HepG2 (cell line): Measurements from ENCODE around the gene RGS14. TPM values are rescaled to one million over a fixed set of nuclear protein-coding genes. Genes with fewer than 3 reads are reported as not detected.

Experiments used
- ATAD3A ChIP-seq: sonication (generic); formaldehyde crosslinking; IDR thresholded peaks from 2 replicates; pipeline ENCODE4 v1.4.0; 2020; ENCODE audit warnings: missing genetic modification reagents
- ATM ChIP-seq: fragments of 450-650 bp; IDR thresholded peaks from 2 replicates; pipeline ENCODE4 v1.7.1; 2017; ENCODE audit warnings: mild to moderate bottlenecking, borderline replicate concordance
- CCAR2 ChIP-seq: fragments of 200-400 bp; formaldehyde crosslinking; optimal IDR thresholded peaks from 2 replicates; pipeline ENCODE3; 2018; ENCODE audit warnings: low read depth, mild to moderate bottlenecking, low read length, moderate library complexity
- FOXP4 ChIP-seq: sonication (generic); formaldehyde crosslinking; IDR thresholded peaks from 2 replicates; pipeline ENCODE4 v1.4.0; 2020; ENCODE audit warnings: missing genetic modification reagents
- JUNB ChIP-seq: sonication (generic); formaldehyde crosslinking; IDR thresholded peaks from 2 replicates; pipeline ENCODE4 v1.8.0; 2022; ENCODE audit warnings: missing genetic modification reagents, mild to moderate bottlenecking, borderline replicate concordance
- KDM2A ChIP-seq: sonication (generic); formaldehyde crosslinking; IDR thresholded peaks from 2 replicates; pipeline ENCODE4 v1.4.0; 2020; ENCODE audit warnings: low read depth, missing genetic modification reagents, borderline replicate concordance
- MATR3 ChIP-seq: sonication (generic); formaldehyde crosslinking; IDR thresholded peaks from 2 replicates; pipeline ENCODE4 v1.4.0; 2020; ENCODE audit warnings: missing genetic modification reagents
- MBNL3 ChIP-seq: fragments of 250-450 bp; sonication (Bioruptor Pico); conservative IDR thresholded peaks from 2 replicates; pipeline ENCODE4 v1.8.0; 2022; ENCODE audit warnings: mild to moderate bottlenecking, inconsistent platforms
- MIER2 ChIP-seq: IDR thresholded peaks from 2 replicates; pipeline ENCODE4 v1.6.1; 2016; ENCODE audit warnings: missing biosample characterization, missing genetic modification reagents
- PRDM10 ChIP-seq: sonication (generic); formaldehyde crosslinking; IDR thresholded peaks from 2 replicates; pipeline ENCODE4 v1.4.0; 2020; ENCODE audit warnings: low read depth, missing genetic modification reagents
- PRMT3 ChIP-seq: sonication (generic); formaldehyde crosslinking; IDR thresholded peaks from 2 replicates; pipeline ENCODE4 v1.8.1; 2022; ENCODE audit warnings: low read depth, mild to moderate bottlenecking, moderate library complexity, missing genetic modification reagents, borderline replicate concordance
- RFX5 ChIP-seq: IDR thresholded peaks from 2 replicates; pipeline ENCODE4 v1.6.1; 2011; ENCODE audit warnings: low read depth, low read length, improper control_type of control experiment
- RXRB ChIP-seq: IDR thresholded peaks from 2 replicates; pipeline ENCODE4 v1.6.1; 2016; ENCODE audit warnings: borderline replicate concordance, missing genetic modification reagents, missing compliant biosample characterization
- TARDBP ChIP-seq: sonication (generic); formaldehyde crosslinking; IDR thresholded peaks from 2 replicates; pipeline ENCODE4 v1.8.0; 2022; ENCODE audit warnings: mild to moderate bottlenecking, missing genetic modification reagents
- XBP1 ChIP-seq: sonication (generic); formaldehyde crosslinking; IDR thresholded peaks from 2 replicates; pipeline ENCODE4 v1.5.0; 2020; ENCODE audit warnings: missing genetic modification reagents
- ZBTB37 ChIP-seq: sonication (generic); formaldehyde crosslinking; IDR thresholded peaks from 2 replicates; pipeline ENCODE4 v1.4.0; 2020; ENCODE audit warnings: mild to moderate bottlenecking, missing genetic modification reagents
- ZNF382 ChIP-seq: sonication (generic); formaldehyde crosslinking; IDR thresholded peaks from 2 replicates; pipeline ENCODE4 v1.5.0; 2020; ENCODE audit warnings: missing genetic modification reagents, mild to moderate bottlenecking, borderline replicate concordance
- ZNF547 ChIP-seq: sonication (generic); formaldehyde crosslinking; IDR thresholded peaks from 2 replicates; pipeline ENCODE4 v1.5.1; 2020; ENCODE audit warnings: mild to moderate bottlenecking, missing genetic modification reagents
- ZNF75D ChIP-seq: sonication (generic); formaldehyde crosslinking; IDR thresholded peaks from 2 replicates; pipeline ENCODE4 v1.8.1; 2023; ENCODE audit warnings: missing genetic modification reagents, mild to moderate bottlenecking, borderline replicate concordance
- polyA plus RNA-seq, 8 experiments: library from polyadenylated mRNA; depleted of rRNA in 3 of 8; stranded (reverse) in 7 of 8; unstranded in 1 of 8; fragments of >200 nt; fragmentation: Illumina TruSeq in 4 of 8; extraction: Trizol in 4 of 8; gene quantifications; 2 replicates each; pipeline versions ENCODE4 v1.2.1 to v1.2.3, GENCODE V29; 2011 to 2016; ENCODE audit warnings: low read depth in 4 of 8, missing spikeins in 1 of 8, mixed read lengths in 1 of 8; ENCODE audit not compliant: insufficient read depth in 1 of 8
- total RNA-seq, 5 experiments: library from RNA; depleted of rRNA; stranded (reverse); fragments of >200 nt; fragmentation: Illumina TruSeq; extraction: Trizol; gene quantifications; 2 replicates each; pipeline ENCODE4 v1.2.3, GENCODE V29; 2016; ENCODE audit warnings: low read depth in 1 of 5
- TF ChIP-seq, protein P1 (sequence below): sonication (generic); formaldehyde crosslinking; IDR thresholded peaks from 2 replicates; pipeline ENCODE4 v1.8.0; 2022; ENCODE audit warnings: mild to moderate bottlenecking, missing genetic modification reagents; ENCODE audit not compliant: insufficient replicate concordance

RGS14 gene
- total and polyA plus RNA-seq, 2 of the 13 experiments (the other 11 are each of a cell fraction or from before 2014, with no cell fraction given), result 11.1 to 17.2 TPM

DNA sequence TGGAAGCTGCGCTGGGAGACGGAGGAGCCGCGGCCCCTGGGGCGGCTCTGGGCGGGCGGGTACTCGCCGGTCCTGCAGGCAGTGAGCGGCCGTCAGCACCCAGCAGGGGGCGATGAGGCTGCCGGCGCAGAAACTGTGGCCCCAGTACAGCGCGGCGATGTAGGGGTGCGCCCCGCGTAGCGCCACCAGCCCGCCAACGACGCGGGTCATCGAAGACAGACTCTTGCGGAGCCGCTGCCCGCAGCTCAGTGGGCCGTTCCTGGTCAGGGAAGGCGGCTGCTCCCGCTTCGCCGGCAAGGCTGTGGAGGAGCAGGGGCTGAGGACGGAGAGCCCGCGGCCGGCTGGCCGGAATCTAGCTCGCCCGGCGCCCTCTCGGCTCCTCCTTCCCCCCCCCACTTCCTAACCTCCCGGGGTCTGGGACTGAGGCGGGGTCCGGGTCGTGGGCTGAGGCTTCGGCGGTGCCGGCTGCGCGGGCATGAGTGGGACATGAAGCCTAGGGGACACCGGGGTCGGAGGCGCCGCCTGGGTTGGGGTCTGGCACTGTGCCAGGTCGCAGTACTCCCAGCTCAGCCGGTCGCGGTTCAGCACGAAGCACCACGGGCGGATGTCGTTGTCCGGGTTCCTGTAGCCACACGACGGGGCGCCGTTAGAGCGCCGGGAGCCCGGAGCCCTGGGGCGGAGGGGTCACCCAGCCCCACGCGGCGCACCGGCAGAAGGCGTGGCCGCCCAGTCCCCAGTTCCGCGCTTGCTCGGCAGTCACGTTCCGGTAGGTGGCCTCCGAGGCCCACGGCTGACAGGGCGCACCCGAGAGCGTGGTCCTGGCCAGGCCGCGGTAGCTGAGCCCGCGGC lies 46.3 kb downstream of the RGS14 start (continued):
- TF ChIP-seq ATAD3A (no peak), MATR3 (CRISPR knock-in tag) (no peak), RFX5 (no peak), CCAR2 (no peak), JUNB (no peak), KDM2A (CRISPR knock-in tag) (peak; percentile 54; the same call in 1 of the 2 replicates), MBNL3 (CRISPR knock-in tag) (no peak), PRDM10 (CRISPR knock-in tag) (no peak), RXRB (0 out of 2 replicates have a peak, but pooled peaks have one; percentile 12), MIER2 (CRISPR knock-in tag) (no peak), TARDBP (CRISPR knock-in tag) (peak; percentile 40; the same call in 1 of the 2 replicates), ZNF382 (CRISPR knock-in tag) (no peak), ATM (no peak), PRMT3 (CRISPR knock-in tag) (no peak), ZNF547 (no peak), ZNF75D (no peak), ZBTB37 (CRISPR knock-in tag) (no peak), XBP1 (CRISPR knock-in tag) (no peak), FOXP4 (no peak)
- TF ChIP-seq, protein P1, sequence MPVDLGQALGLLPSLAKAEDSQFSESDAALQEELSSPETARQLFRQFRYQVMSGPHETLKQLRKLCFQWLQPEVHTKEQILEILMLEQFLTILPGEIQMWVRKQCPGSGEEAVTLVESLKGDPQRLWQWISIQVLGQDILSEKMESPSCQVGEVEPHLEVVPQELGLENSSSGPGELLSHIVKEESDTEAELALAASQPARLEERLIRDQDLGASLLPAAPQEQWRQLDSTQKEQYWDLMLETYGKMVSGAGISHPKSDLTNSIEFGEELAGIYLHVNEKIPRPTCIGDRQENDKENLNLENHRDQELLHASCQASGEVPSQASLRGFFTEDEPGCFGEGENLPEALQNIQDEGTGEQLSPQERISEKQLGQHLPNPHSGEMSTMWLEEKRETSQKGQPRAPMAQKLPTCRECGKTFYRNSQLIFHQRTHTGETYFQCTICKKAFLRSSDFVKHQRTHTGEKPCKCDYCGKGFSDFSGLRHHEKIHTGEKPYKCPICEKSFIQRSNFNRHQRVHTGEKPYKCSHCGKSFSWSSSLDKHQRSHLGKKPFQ (CRISPR knock-in tag), result no peak
